Measurements from ENCODE around the gene STAMBPL1.
"Not testable (repeated sequence)": the region's sequence is repeated elsewhere in the genome, so short reads cannot be mapped to it uniquely, and the experiment has no call there.

Gene STAMBPL1

GRCh38 chr10:88858491-88858890, 21.6 kb upstream of the STAMBPL1 start:
- no peak for DNase-seq

GRCh38 chr10:88861036-88861435, 19.0 kb upstream of the STAMBPL1 start:
- no peak for DNase-seq

GRCh38 chr10:88865281-88865876, 14.7 kb upstream of the STAMBPL1 start:
- no peak for DNase-seq

DNA sequence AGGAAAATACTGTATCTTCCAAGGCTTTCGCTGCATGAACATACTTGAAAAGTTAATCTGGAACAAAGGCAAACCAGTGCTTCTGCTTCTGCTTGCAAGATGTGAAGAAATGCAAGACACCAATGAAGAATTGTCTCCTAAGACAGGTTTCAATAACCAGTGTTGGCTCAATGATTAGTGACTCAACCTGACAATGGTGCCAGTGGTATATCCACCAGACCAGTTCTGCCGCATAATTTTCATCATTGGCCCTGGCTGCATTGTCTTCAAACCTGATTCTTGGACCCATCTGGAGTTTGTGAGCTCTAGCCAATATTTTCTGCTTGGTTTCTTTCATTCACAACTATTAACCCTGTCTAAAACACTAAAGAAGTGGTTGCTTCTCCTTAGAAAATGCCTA, 13.6 kb upstream of the STAMBPL1 start:
- DNase-seq: no peak

DNA sequence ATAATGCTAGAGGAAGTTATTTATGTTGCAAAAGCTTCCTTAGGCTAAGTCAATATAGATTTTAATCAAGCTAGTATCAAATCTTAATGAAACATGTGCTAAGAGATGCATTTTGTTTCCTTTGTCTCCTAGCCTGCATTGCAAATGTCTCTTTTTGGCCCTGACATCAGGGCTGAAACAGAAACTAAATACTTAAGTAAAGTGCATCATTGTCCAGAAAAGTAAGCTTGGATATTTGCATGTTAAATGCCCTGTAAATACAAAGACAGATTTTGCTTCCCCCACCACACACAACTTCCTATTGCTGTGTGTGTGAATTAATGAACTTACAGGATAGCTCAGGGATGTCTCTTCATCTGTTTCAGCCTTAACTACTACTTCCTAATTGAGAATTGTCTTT, 10.0 kb upstream of the STAMBPL1 start:
- DNase-seq: no peak

- DNase-seq: no peak
Measured at GRCh38 chr10:88873757-88874156, 6.3 kb upstream of the STAMBPL1 start.

GRCh38 chr10:88874281-88874680, 5.8 kb upstream of the STAMBPL1 start:
- no peak for DNase-seq

DNA sequence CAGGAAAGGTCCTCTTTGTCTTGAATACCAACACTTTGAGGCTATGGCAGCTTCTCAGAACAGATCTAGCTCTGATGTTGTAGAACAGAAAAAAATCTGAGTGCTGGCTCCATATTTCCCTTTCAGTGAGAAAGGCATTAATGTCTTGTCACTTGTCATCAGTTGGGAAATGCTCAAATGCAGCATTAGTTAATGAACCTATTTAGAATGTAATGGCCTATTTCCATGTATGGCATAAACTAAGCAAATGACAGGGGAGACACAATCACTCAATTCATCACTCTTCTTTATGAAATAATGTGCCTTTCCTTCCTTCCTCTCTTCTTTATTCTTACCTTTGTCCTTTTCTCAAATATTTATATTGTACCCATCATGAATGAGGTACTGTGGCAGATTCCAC, 5.0 kb upstream of the STAMBPL1 start:
- no peak for DNase-seq

DNA sequence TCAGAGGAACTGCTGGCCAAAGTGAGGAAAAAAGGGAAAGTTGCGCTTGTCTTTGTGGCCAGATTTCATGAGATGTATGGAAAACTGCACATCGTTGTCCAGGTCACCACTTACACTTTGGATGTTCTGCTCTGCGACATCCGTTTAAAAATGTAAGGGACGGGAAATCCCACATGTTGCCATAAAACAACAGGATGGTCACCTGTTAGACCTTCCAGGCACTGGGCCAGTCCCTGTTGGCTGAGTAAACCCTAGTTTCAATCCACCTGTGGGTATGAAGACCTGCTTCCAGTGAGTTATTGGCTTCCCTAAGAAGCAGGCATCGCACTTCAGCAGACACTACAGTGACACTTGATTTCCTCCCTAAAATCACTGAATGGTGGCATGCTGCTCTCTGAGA, 2.7 kb upstream of the STAMBPL1 start:
- no peak for DNase-seq

DNA sequence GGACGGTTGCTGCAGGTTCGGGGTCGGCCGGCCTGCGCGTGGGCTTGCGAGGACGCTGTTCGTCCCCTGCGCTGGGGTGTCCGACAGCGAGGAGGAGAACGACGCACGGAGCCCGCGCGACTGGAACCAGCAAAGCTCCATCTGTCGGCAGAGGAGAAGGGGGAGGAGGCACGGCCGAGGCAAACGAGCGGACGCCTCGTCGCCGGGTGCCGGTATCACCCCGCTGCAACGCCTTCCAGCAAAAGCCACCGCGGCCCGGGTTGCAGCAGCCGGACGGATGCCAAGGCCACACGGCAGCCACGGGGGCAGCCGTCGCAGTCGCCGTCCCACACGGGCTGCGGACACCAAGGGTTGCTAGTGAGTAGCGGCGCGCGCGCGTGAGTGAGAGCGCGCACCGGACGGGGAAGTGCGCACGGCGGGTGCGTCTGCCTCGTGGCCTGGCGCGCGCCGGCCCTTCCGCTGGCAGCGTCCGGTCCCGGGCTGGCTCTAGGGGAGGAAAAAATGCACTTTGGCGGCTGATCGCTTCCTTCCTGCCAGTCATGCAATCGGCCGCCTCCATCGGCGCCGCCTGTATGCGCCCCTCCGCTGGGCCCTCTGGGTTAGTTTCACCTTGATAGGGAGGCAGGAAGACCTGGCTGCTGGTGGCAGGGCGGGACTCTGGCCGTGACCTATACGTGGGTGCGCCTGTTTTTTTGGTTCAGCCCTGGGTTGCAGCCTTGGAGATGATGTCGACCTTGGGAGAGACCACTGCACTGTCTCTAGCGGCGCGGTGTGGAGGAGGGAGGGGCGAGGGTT, 434 bp downstream of the STAMBPL1 start:
- DNase-seq: peak; percentile 3

DNA sequence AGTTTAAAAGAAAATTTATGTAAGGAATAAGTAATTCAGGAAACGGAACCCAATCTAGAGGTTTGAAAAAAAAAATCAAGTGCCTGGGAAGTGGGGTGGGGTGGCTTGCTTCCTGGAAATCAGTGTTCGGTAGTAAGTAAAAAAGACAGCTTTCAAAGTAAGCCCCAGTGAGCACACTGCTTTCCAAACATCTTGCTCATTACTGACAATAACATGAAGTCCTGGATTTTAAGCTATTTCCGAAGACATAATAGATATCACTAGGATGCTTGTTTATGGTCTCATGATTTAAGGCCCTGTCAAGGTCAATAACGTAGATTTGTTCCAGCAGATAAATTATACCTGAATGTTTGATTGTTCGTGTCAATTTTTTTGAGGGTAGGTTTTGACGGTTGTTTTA, 1.3 kb downstream of the STAMBPL1 start:
- DNase-seq: no peak

DNA sequence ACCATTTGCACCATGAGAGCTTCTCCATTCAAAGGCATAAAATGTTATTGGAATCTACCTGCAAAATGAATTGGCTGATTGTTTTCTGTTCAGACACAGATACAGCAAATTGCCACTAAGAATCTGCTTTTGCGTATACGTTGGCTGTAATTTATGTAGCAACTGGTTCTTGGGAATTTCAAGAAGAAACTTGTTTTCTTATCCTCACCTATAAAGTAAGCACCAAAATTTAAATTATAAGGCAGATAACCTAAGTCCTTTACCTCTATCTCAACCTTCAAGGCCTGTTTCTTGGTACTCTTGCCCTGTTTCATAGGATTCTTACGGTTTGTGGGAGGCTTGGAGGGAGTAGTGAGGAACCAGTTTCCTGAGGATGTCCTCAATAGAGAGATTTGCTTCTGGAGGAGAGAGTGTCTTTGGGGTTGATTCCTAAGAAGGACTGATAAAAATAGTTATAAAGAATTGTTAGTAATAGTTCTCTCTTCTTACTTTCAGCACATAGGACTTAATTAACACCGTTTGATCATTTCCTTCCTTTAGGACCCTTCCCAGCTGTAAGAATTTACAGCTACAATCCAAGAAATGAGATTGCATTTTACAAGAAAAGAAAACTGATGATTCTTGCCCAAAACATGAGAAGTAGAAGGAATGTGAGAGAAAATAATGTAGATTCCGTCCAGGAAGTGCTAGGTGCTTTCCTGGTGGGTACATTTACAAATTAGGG, 2.0 kb downstream of the STAMBPL1 start:
- DNase-seq: no peak

- not testable (repeated sequence) for DNase-seq
Measured at GRCh38 chr10:88882646-88883447, 2.8 kb downstream of the STAMBPL1 start.

DNA sequence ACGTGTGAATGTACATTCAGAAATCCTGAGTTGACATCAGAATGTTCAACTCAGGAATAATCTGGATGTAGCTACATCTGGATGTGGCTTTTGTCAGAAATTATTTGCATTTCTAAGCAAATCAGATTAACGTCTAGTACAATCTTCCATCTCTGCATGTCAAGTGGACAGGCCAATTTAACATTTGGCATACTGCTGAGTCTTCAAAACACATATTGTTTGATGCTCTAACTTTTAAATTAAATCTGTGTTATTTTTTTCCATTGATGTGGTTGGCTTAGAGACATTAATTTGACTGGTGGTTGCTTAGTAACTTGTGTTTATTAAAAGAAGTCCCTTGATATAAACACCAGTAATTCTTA, 3.4 kb downstream of the STAMBPL1 start:
- DNase-seq: no peak

- DNase-seq: no peak
Measured at GRCh38 chr10:88886557-88886956, 6.5 kb downstream of the STAMBPL1 start.

- no peak for DNase-seq
Measured at GRCh38 chr10:88888810-88889445, 8.9 kb downstream of the STAMBPL1 start.

DNA sequence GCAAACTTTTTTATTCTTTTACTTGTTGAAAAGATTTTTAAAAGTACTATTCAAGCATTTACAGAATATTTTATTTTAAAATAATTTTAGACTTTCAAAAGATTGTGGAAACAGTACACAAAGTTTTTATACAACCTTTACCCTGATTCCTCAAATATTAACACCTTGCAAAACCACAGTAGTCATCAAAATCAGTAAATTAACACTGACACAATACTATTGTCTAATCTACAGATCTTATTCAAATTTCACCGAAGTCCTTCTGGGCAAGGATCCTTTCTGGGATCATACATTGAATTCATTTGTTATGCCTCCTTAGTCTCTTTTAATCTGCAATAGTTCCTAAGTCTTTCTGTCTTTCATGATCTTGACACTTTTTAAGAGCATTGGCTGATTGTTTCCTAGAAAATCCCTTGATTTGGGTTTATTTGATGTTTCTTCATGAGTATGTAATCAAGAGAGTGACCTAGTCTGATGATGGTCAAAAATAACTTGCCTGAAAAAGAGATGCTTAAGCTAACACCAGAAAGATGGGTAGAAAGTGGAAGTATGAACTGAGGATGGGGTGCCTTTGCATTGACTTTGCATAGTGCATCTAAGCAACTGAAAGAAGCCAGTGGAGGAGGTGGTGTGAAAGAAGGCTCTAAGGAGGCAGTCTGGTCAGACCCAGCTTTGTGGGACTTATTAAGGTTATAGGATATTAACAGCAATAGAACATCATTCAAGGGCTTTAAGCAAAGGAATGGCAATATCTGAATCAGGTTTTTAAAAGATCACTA, 9.7 kb downstream of the STAMBPL1 start:
- no peak for DNase-seq

DNA sequence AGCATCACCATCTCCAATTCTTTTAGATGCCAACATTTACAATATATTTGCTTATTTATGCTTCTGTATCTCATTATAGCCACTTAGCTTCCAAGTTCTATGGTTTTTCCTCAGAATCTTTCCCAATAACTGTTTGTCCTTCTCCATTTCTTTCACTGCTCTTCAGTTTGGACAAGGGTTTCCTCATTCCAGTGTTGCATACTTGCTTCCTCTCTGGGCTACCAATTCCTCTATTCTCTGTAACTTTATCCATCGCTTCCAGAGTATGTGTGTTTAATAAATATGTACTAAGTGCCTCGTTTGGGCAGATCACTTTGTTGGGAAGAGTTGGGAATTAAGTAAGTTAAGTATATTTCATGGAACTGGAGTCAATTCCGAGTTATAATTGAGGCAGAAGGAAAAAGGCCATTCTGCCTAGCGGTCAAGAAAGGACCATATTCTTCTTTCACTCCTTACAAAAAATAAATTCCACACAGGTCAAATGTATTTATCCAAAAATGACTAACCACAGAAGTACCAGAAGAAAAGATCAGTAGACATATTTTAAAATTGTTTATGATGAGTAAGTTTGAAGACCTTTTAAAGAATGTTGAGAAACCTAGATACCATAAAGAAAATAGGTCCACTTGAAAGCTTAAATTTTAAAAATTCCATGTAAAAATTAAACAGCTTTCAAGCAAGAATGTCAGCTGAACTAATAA, 10.8 kb downstream of the STAMBPL1 start:
- DNase-seq: no peak

GRCh38 chr10:88892222-88892967, 12.3 kb downstream of the STAMBPL1 start:
- DNase-seq: no peak

DNA sequence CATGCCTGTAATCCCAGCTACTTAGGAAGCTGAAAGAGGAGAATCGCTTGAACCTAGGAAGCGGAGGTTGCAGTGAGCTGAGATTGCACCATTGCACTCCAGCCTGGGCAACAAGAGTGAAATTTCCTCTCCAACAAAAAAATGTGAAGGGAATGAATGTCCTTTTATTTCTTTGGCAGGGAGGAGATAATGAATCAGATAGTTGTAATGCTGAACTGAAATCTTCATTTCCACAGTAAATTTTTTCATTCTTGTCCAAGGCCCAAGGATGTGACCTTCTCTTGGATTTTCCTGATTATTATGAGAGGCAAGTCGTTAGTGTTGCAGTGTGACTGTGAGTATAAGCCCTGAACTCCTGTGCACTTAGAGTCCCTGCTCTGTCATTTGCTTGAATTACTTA, 13.6 kb downstream of the STAMBPL1 start:
- DNase-seq: no peak

DNA sequence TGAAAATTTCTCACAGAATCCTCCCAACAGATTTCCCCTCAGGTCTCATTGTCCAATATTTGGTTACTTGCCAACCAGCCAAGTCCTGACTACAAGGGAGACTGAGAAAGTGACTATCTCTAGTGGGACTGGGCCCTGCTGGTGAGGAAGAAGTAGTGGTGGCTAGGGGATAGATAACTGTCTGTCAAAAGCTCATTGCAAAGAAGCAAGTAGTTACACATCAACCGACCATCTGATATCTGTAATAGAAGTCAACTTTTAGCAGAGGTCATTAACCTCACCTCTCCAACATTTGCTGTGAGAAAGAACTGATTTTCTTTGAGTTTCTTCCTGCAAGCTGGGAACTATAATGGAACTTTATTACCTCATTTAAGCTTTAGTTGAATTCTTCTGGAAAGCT, 15.2 kb downstream of the STAMBPL1 start:
- no peak for DNase-seq
